ENCODE measurements around the gene TRIML1. TPM values are rescaled to one million over a fixed set of nuclear protein-coding genes. Genes with fewer than 3 reads are reported as not detected.

Gene TRIML1
- total and polyA plus RNA-seq, 12 donors: not detected

- Histone ChIP-seq H3K4me1 (replicated peaks in 1 of 2) (no peaks in the 10 kb centered on the region), H3K36me3 (replicated peaks in 1 of 2) (no peaks in the 10 kb centered on the region), H3K9me3 (replicated peaks in 1 of 3) (no peaks in the 10 kb centered on the region), H3K27ac (no peak overlapping the region), H3K4me3 (peak overlapping the region in 1 of 4 donors; percentile 25), H3K27me3 (no peaks in the 10 kb centered on the region)
- 23 to 34% (median 29%) methylated on average over 6 to 13 of the region's 13 CpGs for WGBS, 4 donors
- intact Hi-C loops (cut with DNase I): no loop called here
- DNase-seq: no peak
- TF ChIP-seq POLR2A (IDR thresholded peaks at IDR 0.05): no peak
- TF ChIP-seq CTCF (IDR thresholded peaks at IDR 0.05): no peak
These were observed 57.0 kb downstream of the TRIML1 start for GRCh38 chr4:188196134-188196735.

Small RNAs within 50 kb of the gene (small RNA-seq; reads per million reads assigned to genes)
- 0 to 0.12 reads per million in 2 donors for gene RNU6-173P

Other genes starting within 250 kb of the TRIML1 start
- under 1 TPM in 2 of 9 donors, not detected in 7; 0.06 to 0.08 TPM for gene ZFP42, start 143.7 kb upstream of the TRIML1 start, total RNA-seq
- gene ZFP42, start 143.7 kb upstream of the TRIML1 start, polyA plus RNA-seq: not detected
- under 1 TPM in 4 of 9 donors, not detected in 5; 0.11 to 0.51 (median 0.22) TPM for gene TRIML2, start 29.8 kb upstream of the TRIML1 start, total RNA-seq
- under 1 TPM in 2 of 3 donors, not detected in 1; 0.16 to 0.20 TPM for gene TRIML2, start 29.8 kb upstream of the TRIML1 start, polyA plus RNA-seq

All from adrenal gland (tissue), 12 donors.